GM18499 (cell line): ENCODE measurements around the gene GOLGA2.

Source experiments
- ATAC-seq: cut with Tn5 transposase; IDR thresholded peaks from one replicate; pipeline ENCODE4 v1.9.1; 2021; ENCODE audit warnings: moderate number of reproducible peaks; ENCODE audit not compliant: insufficient read depth, unreplicated experiment

Gene GOLGA2

GRCh38 chr9:128215491-128216409 lies 60.1 kb downstream of the GOLGA2 start:
- ATAC-seq, result no peak

DNA sequence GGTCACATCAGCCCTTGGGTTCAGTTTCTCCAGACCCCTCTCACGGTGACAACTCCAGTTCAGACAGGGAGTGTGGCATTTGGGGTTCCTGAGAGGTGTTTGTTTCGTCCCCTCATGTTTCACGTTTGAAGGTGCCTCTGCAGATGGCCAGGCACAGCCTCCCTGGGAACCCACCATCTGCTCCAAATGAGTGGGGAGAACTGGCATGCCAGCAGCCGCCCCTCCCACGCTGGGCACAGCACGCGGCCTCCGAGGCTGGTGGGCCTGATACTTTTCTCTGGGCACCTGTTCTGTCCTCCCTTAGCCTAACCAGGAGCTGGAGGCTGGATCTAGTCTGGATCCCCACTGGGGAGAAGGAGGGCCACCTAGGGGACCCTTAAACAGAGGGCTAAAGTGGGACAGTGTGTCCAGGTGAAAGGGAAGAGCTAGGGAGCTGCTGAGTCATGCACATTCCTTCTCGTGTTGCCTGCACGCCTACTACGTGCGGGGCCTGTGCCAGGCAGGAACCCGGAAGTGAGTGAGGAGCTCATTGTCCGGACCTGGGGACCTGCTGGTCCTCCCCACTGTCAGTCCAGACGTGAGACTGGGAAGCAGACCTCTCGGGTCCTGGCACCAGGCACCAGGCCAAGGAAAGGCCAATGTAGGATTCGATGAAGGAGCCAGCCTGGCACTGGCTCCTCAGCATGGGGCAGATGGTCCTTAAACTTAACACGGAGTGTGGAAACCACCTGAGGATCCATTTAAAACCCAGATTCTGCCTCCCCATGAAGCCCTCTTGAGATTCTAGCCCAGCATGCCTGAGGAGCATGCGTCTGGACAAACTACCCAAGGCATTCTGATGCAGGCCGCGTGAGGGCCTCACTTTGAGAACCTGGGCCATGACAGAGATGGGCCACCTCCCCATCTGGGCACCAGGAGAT lies 61.0 kb downstream of the GOLGA2 start:
- no peak for ATAC-seq

GRCh38 chr9:128213746-128214497 lies 61.9 kb downstream of the GOLGA2 start:
- ATAC-seq, result no peak

DNA sequence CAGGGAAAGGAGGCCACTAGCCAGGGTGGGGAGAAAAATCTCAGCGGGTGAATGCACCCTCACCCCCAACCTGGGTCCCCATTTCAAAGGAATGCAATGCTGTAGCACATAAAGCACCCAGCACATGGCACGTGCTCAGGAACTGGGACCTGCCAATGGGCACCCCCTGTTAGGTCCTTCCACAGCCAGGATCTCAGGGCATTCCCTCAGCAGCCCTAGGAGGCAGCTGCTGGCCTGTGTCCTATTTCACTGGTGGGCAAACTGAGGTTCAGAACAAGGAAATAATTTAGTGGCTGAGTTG lies 63.9 kb downstream of the GOLGA2 start:
- ATAC-seq, result no peak

- no peak for ATAC-seq
Observed at GRCh38 chr9:128211186-128211980, 64.4 kb downstream of the GOLGA2 start.

GRCh38 chr9:128208946-128209669 lies 66.7 kb downstream of the GOLGA2 start:
- no peak for ATAC-seq

- no peak for ATAC-seq
Observed at GRCh38 chr9:128208386-128208785, 67.4 kb downstream of the GOLGA2 start.

DNA sequence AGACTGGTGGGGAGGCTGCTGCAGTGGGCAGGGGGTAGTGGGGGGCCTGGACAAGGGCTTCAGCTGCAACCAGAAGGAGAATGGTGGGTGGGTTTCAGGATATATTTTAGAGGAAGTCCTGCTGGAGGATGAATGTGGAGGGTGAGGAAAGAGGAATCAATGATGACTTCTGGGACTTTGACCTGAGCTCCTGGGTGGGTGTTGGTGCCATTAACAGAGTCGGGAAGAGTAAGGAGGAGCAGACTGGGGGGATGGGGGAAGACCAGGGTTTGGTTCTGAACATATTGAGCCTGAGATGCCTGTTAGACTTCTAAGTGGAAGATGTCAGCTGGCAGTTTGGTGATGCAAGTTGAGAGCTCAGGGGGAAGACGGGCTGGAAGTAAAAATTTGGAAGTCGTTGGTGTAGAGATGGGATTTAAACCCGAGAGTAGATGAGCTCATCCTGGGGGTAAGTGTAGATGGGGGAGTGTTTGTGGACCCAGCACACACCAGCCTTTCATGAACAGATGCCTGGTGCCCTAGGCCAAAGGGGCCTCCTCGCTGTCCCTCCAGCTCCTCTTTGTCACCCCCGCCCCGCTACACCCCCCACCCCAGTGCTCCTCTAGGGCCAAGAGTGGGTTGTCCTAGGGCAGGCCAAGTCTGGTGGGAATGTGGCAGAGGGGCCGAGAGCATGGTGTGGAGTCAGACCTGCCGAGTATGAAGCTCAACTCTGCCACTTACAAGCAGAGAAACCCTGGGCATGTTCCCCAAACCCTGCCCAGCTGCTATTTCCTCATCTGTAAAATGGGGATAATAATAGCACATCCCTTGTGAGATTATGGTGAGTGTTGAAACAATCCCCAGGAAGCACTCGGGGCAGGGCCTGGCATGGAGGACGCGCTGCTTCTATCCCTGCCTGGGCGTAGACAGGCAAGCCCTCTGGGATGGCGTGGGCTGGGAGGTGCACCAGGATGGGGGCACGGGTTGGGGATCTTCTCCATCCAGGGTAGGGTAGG lies 68.6 kb downstream of the GOLGA2 start:
- no peak for ATAC-seq

DNA sequence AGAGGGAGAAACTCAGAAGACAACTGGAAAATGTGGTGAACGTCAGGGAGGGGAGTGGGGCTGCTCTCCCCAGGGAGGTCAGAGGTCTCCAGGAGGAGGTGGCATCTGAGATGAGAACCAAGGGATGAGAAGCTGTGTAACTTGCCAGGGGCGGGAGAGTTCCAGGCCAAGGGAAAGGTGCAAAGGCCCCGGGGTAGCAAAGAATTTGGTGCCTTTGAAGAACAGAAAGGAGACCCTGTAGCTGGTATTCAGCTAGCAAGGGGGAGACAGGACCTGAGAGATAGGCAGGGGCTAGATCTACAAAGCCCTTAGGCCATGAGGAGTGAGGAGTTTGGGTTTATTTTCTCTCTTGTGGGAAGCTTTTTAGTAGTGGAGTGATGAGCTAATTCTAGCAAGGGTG lies 69.3 kb downstream of the GOLGA2 start:
- ATAC-seq, result no peak
